A549 treated with dexamethasone at 1 μM for 4 hours (cell line): ENCODE measurements around the gene SCRN1. TPM values are rescaled to one million over a fixed set of nuclear protein-coding genes. Genes with fewer than 3 reads are reported as not detected.

Experiments used
- total RNA-seq: library from RNA; stranded (reverse); fragments of 200-300 nt; extraction: Qiagen RNA extraction; gene quantifications from 5 replicates; pipeline ENCODE4 v1.2.3, GENCODE V29; 2022

SCRN1 gene
- total RNA-seq: 49.7 to 69.6 TPM (median 61.1 TPM) in 5 replicates

GRCh38 chr7:29989257-29989995 lies at the start of gene SCRN1:
SCRN1 (minus strand) TSS chr7:29989801; CDS start chr7:29969067, 20,734 bp downstream.

GRCh38 chr7:30028216-30028748 lies 38.7 kb upstream of the SCRN1 start, which contains the start of gene PLEKHA8:
PLEKHA8 (plus strand) TSS chr7:30028412; CDS start chr7:30028763, 351 bp downstream.

GRCh38 chr7:30026229-30027064 lies 36.8 kb upstream of the SCRN1 start, which contains the start of gene FKBP14:
FKBP14 (minus strand) TSS chr7:30026702; CDS start chr7:30026508, 194 bp downstream.

Other genes starting within 250 kb of the SCRN1 start
- gene WIPF3, start 183.3 kb downstream of the SCRN1 start, total RNA-seq: 0.39 to 0.65 TPM (median 0.62 TPM) in 5 replicates
- gene FKBP14, start 36.9 kb upstream of the SCRN1 start, total RNA-seq: 6.7 to 10.3 TPM (median 7.3 TPM) in 5 replicates
- gene PLEKHA8, start 38.6 kb upstream of the SCRN1 start, total RNA-seq: 4.5 to 7.0 TPM (median 6.2 TPM) in 5 replicates
- gene MTURN, start 145.2 kb upstream of the SCRN1 start, total RNA-seq: 4.8 to 6.8 TPM (median 5.7 TPM) in 5 replicates